ENCODE measurements around the gene ADCY3.

DNA sequence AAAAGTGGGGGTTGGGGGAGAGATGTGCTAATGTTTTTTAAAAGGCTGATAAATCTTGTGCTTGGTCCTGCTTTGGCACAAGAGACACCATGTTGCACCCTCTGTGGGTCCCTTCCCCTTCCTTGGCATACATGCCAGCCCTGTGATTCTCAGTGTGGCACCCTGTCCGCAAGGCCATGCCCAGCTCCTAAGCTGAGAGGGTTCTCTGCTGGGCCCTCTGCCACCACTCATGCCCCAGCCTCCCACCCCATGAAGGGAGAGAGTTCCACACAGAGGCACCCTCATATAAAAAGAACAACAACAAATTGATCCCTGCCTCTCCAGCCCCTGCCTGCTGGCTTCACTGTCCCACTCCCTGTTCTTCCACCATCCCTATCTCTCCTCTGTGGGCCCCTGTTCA is 2.5 kb upstream of the ADCY3 start:
- TF ChIP-seq NRF1 (IDR thresholded peaks at IDR 0.05; ENCODE audit: low read depth, low read length) (no peak), SIN3A (IDR thresholded peaks at IDR 0.05; ENCODE audit: borderline replicate concordance, low read depth, low read length) (no peak), MXI1 (IDR thresholded peaks at IDR 0.05; ENCODE audit: low read depth, low read length) (no peak), TAF1 (IDR thresholded peaks at IDR 0.05; ENCODE audit: borderline replicate concordance, low read depth, low read length) (no peak), SMC3 (IDR thresholded peaks at IDR 0.05; ENCODE audit: low read depth, low read length) (no peak), EP300 (IDR thresholded peaks at IDR 0.05; ENCODE audit: borderline replicate concordance in 1 of 2, low read depth in 1 of 2, low read length in 1 of 2) (no peak), RCOR1 (IDR thresholded peaks at IDR 0.05; ENCODE audit: low read length) (no peak)
- TF ChIP-seq, protein P1, sequence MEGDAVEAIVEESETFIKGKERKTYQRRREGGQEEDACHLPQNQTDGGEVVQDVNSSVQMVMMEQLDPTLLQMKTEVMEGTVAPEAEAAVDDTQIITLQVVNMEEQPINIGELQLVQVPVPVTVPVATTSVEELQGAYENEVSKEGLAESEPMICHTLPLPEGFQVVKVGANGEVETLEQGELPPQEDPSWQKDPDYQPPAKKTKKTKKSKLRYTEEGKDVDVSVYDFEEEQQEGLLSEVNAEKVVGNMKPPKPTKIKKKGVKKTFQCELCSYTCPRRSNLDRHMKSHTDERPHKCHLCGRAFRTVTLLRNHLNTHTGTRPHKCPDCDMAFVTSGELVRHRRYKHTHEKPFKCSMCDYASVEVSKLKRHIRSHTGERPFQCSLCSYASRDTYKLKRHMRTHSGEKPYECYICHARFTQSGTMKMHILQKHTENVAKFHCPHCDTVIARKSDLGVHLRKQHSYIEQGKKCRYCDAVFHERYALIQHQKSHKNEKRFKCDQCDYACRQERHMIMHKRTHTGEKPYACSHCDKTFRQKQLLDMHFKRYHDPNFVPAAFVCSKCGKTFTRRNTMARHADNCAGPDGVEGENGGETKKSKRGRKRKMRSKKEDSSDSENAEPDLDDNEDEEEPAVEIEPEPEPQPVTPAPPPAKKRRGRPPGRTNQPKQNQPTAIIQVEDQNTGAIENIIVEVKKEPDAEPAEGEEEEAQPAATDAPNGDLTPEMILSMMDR (IDR thresholded peaks at IDR 0.05): no peak
- TF ChIP-seq, protein P2, sequence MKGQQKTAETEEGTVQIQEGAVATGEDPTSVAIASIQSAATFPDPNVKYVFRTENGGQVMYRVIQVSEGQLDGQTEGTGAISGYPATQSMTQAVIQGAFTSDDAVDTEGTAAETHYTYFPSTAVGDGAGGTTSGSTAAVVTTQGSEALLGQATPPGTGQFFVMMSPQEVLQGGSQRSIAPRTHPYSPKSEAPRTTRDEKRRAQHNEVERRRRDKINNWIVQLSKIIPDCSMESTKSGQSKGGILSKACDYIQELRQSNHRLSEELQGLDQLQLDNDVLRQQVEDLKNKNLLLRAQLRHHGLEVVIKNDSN (IDR thresholded peaks at IDR 0.05; ENCODE audit: borderline replicate concordance, low read depth): no peak
- TF ChIP-seq, protein P3, sequence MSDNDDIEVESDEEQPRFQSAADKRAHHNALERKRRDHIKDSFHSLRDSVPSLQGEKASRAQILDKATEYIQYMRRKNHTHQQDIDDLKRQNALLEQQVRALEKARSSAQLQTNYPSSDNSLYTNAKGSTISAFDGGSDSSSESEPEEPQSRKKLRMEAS (IDR thresholded peaks at IDR 0.05; ENCODE audit: low read depth): no peak
